KMS-11 (cell line): ENCODE results near the gene BCAR3.

Experiments used
- H2AFZ ChIP-seq: fragments of 200-600 bp; sonication (generic); 2 replicates; pipeline ENCODE4 v1.6.1; 2016; ENCODE audit warnings: antibody characterized with exemption, mixed run types, low read depth
- H3K27ac ChIP-seq: fragments of 200-600 bp; sonication (generic); 2 replicates; pipeline ENCODE4 v1.6.1; 2016; ENCODE audit warnings: mild to moderate bottlenecking, mixed run types
- H3K27me3 ChIP-seq: fragments of 200-600 bp; sonication (generic); 2 replicates; pipeline ENCODE4 v1.6.1; 2017; ENCODE audit warnings: mild to moderate bottlenecking, low read depth, mixed run types, moderate library complexity; ENCODE audit not compliant: insufficient read depth
- H3K36me3 ChIP-seq: fragments of 200-600 bp; sonication (generic); 2 replicates; pipeline ENCODE4 v1.6.1; 2017; ENCODE audit warnings: mild to moderate bottlenecking, mixed run types; ENCODE audit not compliant: insufficient read depth
- H3K4me1 ChIP-seq: fragments of 200-600 bp; sonication (generic); 2 replicates; pipeline ENCODE4 v1.6.1; 2016; ENCODE audit warnings: mild to moderate bottlenecking, low read depth, mixed run types; ENCODE audit not compliant: poor library complexity, severe bottlenecking
- H3K4me2 ChIP-seq: fragments of 200-600 bp; sonication (generic); 2 replicates; pipeline ENCODE4 v1.7.0; 2016; ENCODE audit warnings: mild to moderate bottlenecking, mixed run types
- H3K4me3 ChIP-seq: fragments of 200-600 bp; sonication (generic); IDR thresholded peaks from 2 replicates; pipeline ENCODE4 v1.6.1; 2017; ENCODE audit warnings: low read depth, low read length, mixed read lengths; ENCODE audit not compliant: insufficient read depth
- H3K79me2 ChIP-seq: fragments of 200-600 bp; sonication (generic); 2 replicates; pipeline ENCODE4 v1.6.1; 2016; ENCODE audit warnings: low read depth, mixed run types; ENCODE audit not compliant: insufficient read depth
- H3K9ac ChIP-seq: fragments of 200-600 bp; sonication (generic); 2 replicates; pipeline ENCODE4 v1.6.1; 2016; ENCODE audit warnings: mild to moderate bottlenecking, mixed run types
- H4K20me1 ChIP-seq: fragments of 200-600 bp; sonication (generic); 2 replicates; pipeline ENCODE4 v1.6.1; 2016; ENCODE audit warnings: mild to moderate bottlenecking, mixed run types; ENCODE audit not compliant: insufficient read depth
- TF ChIP-seq, protein P1 (sequence below): fragments of 200-600 bp; sonication (generic); conservative IDR thresholded peaks from 2 replicates; pipeline ENCODE4 v1.6.1; 2017; ENCODE audit warnings: low read depth, mild to moderate bottlenecking, antibody characterized with exemption, low read length, moderate library complexity, mixed read lengths

BCAR3 gene

GRCh38 chr1:93598861-93599439, 82.7 kb downstream of the BCAR3 start:
- no peak overlapping the region for H2AFZ ChIP-seq
- no peaks in the 10 kb centered on the region for H3K27me3 ChIP-seq
- H3K79me2 ChIP-seq: no peaks in the 10 kb centered on the region
- H3K4me2 ChIP-seq: no peak overlapping the region
- no peaks in the 10 kb centered on the region for H4K20me1 ChIP-seq
- H3K27ac ChIP-seq: no peak overlapping the region
- H3K4me3 ChIP-seq: no peak overlapping the region
- H3K36me3 ChIP-seq: no peaks in the 10 kb centered on the region
- TF ChIP-seq, protein P1, sequence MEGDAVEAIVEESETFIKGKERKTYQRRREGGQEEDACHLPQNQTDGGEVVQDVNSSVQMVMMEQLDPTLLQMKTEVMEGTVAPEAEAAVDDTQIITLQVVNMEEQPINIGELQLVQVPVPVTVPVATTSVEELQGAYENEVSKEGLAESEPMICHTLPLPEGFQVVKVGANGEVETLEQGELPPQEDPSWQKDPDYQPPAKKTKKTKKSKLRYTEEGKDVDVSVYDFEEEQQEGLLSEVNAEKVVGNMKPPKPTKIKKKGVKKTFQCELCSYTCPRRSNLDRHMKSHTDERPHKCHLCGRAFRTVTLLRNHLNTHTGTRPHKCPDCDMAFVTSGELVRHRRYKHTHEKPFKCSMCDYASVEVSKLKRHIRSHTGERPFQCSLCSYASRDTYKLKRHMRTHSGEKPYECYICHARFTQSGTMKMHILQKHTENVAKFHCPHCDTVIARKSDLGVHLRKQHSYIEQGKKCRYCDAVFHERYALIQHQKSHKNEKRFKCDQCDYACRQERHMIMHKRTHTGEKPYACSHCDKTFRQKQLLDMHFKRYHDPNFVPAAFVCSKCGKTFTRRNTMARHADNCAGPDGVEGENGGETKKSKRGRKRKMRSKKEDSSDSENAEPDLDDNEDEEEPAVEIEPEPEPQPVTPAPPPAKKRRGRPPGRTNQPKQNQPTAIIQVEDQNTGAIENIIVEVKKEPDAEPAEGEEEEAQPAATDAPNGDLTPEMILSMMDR: no peak
- H3K4me1 ChIP-seq: no peaks in the 10 kb centered on the region
- H3K9ac ChIP-seq: no peak overlapping the region

GRCh38 chr1:93598396-93598795, 83.2 kb downstream of the BCAR3 start:
- no peaks in the 10 kb centered on the region for H3K36me3 ChIP-seq
- H3K4me1 ChIP-seq: no peaks in the 10 kb centered on the region
- H4K20me1 ChIP-seq: no peaks in the 10 kb centered on the region
- no peak overlapping the region for H3K4me2 ChIP-seq
- no peaks in the 10 kb centered on the region for H3K79me2 ChIP-seq
- H3K4me3 ChIP-seq: no peak overlapping the region
- H3K27me3 ChIP-seq: no peaks in the 10 kb centered on the region
- H3K9ac ChIP-seq: no peak overlapping the region
- H2AFZ ChIP-seq: no peak overlapping the region
- H3K27ac ChIP-seq: no peak overlapping the region
- TF ChIP-seq, protein P1: no peak

GRCh38 chr1:93597709-93598108, 83.9 kb downstream of the BCAR3 start:
- Histone ChIP-seq H2AFZ (no peak overlapping the region), H3K4me1 (no peaks in the 10 kb centered on the region), H3K36me3 (no peaks in the 10 kb centered on the region), H3K27ac (no peak overlapping the region), H3K4me3 (no peak overlapping the region), H3K79me2 (no peaks in the 10 kb centered on the region), H3K9ac (no peak overlapping the region), H3K4me2 (no peak overlapping the region), H3K27me3 (no peaks in the 10 kb centered on the region), H4K20me1 (no peaks in the 10 kb centered on the region)
- TF ChIP-seq, protein P1: no peak

- Histone ChIP-seq H3K36me3 (no peaks in the 10 kb centered on the region), H4K20me1 (no peaks in the 10 kb centered on the region), H3K4me1 (no peaks in the 10 kb centered on the region), H3K4me2 (no peak overlapping the region), H3K27ac (no peak overlapping the region), H3K9ac (no peak overlapping the region), H3K27me3 (no peaks in the 10 kb centered on the region), H2AFZ (no peak overlapping the region), H3K4me3 (no peak overlapping the region), H3K79me2 (no peaks in the 10 kb centered on the region)
- TF ChIP-seq, protein P1: no peak
These were observed 85.1 kb downstream of the BCAR3 start for GRCh38 chr1:93596329-93597089.
